Loucy (cell line): ENCODE results near the gene ITGB5.

Experiments
- H2AFZ ChIP-seq: fragments of 200-600 bp; sonication (generic); 2 replicates; pipeline ENCODE4 v1.6.0; 2016; ENCODE audit warnings: antibody characterized with exemption, mild to moderate bottlenecking, low read length, moderate library complexity
- H3F3A ChIP-seq: fragments of 200-600 bp; 2 replicates; pipeline ENCODE4 v1.6.0; 2016; ENCODE audit warnings: antibody characterized with exemption, low read depth, mild to moderate bottlenecking
- H3K27me3 ChIP-seq: fragments of 200-600 bp; sonication (generic); 2 replicates; pipeline ENCODE4 v1.6.1; 2014; ENCODE audit warnings: low read length, mild to moderate bottlenecking; ENCODE audit not compliant: insufficient read depth, poor library complexity, severe bottlenecking
- H3K36me3 ChIP-seq: fragments of 200-600 bp; sonication (generic); 2 replicates; pipeline ENCODE4 v1.6.1; 2016; ENCODE audit warnings: low read length; ENCODE audit not compliant: insufficient read depth
- H3K4me1 ChIP-seq: fragments of 200-600 bp; sonication (generic); 2 replicates; pipeline ENCODE4 v1.5.1; 2014; ENCODE audit warnings: low read length, mild to moderate bottlenecking; ENCODE audit not compliant: insufficient read depth, poor library complexity, severe bottlenecking
- H3K4me2 ChIP-seq: fragments of 200-600 bp; sonication (generic); 2 replicates; pipeline ENCODE4 v1.6.0; 2014; ENCODE audit warnings: antibody characterized with exemption, low read length, low read depth, mild to moderate bottlenecking; ENCODE audit not compliant: poor library complexity, severe bottlenecking
- H3K4me3 ChIP-seq: fragments of 200-600 bp; sonication (generic); 2 replicates; pipeline ENCODE4 v1.5.1; 2014; ENCODE audit warnings: low read length, mild to moderate bottlenecking, mixed read lengths; ENCODE audit not compliant: poor library complexity, severe bottlenecking
- H3K79me2 ChIP-seq: fragments of 200-600 bp; sonication (generic); 2 replicates; pipeline ENCODE4 v1.6.1; 2014; ENCODE audit warnings: low read length; ENCODE audit not compliant: insufficient read depth
- H3K9ac ChIP-seq: fragments of 200-600 bp; sonication (generic); 2 replicates; pipeline ENCODE4 v1.6.0; 2014; ENCODE audit warnings: mild to moderate bottlenecking, low read depth, low read length, moderate library complexity; ENCODE audit not compliant: poor library complexity, severe bottlenecking
- H3K9me2 ChIP-seq: fragments of 200-600 bp; sonication (generic); replicated peaks from 2 replicates; pipeline ENCODE4 v1.6.1; 2016; ENCODE audit warnings: low read depth, low read length, mixed read lengths
- H3K9me3 ChIP-seq: fragments of 200-600 bp; sonication (generic); 2 replicates; pipeline ENCODE4 v1.6.1; 2014; ENCODE audit warnings: mild to moderate bottlenecking, antibody characterized with exemption, low read length, low read depth; ENCODE audit not compliant: insufficient read depth
- H4K20me1 ChIP-seq: fragments of 200-600 bp; sonication (generic); 2 replicates; pipeline ENCODE4 v1.6.0; 2014; ENCODE audit warnings: antibody characterized with exemption, low read length, mild to moderate bottlenecking; ENCODE audit not compliant: insufficient read depth, poor library complexity, severe bottlenecking
- EZH2phosphoT487 ChIP-seq: fragments of 200-600 bp; IDR thresholded peaks from 2 replicates; pipeline ENCODE4 v1.6.1; 2018; ENCODE audit warnings: antibody characterized with exemption, mild to moderate bottlenecking, moderate library complexity, borderline replicate concordance
- TF ChIP-seq, protein P1 (sequence below): fragments of 200-600 bp; sonication (generic); conservative IDR thresholded peaks from 2 replicates; pipeline ENCODE4 v1.5.1; 2014; ENCODE audit warnings: mild to moderate bottlenecking, antibody characterized with exemption, low read length

ITGB5 gene

DNA sequence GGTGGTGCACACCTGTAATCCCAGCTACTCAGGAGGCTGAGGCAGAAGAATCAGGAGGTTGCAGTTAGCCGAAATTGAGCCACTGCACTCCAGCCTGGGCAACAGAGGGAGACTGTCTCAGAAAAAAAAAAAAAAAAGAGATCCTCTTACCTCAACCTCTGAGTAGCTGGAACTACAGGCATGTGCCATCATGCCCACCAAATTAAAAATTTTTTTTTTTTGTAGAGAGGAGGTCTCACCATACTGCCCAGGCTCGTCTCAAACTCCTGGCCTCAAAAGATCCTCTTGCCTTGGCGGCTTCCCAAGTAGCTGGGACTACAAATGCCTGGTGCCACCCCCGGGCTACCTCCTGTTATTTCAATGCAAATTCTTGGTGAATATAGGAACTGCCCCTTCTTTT, 155.4 kb downstream of the ITGB5 start:
- H3K9me2 ChIP-seq, result no peaks in the 10 kb centered on the region
- H2AFZ ChIP-seq, result no peak overlapping the region
- H3K27me3 ChIP-seq, result peaks cover 29% of the 10 kb centered on the region
- peaks cover 49% of the 10 kb centered on the region for H3K79me2 ChIP-seq
- peaks cover 33% of the 10 kb centered on the region for H4K20me1 ChIP-seq
- peaks cover 5% of the 10 kb centered on the region; the same call in 1 of the 2 replicates for H3K36me3 ChIP-seq
- H3K9me3 ChIP-seq, result no peaks in the 10 kb centered on the region
- peak overlapping the region; percentile 99 for H3K4me2 ChIP-seq
- peak overlapping the region; percentile 95 for H3K4me3 ChIP-seq
- H3F3A ChIP-seq, result no peaks in the 10 kb centered on the region
- TF ChIP-seq, protein P1, sequence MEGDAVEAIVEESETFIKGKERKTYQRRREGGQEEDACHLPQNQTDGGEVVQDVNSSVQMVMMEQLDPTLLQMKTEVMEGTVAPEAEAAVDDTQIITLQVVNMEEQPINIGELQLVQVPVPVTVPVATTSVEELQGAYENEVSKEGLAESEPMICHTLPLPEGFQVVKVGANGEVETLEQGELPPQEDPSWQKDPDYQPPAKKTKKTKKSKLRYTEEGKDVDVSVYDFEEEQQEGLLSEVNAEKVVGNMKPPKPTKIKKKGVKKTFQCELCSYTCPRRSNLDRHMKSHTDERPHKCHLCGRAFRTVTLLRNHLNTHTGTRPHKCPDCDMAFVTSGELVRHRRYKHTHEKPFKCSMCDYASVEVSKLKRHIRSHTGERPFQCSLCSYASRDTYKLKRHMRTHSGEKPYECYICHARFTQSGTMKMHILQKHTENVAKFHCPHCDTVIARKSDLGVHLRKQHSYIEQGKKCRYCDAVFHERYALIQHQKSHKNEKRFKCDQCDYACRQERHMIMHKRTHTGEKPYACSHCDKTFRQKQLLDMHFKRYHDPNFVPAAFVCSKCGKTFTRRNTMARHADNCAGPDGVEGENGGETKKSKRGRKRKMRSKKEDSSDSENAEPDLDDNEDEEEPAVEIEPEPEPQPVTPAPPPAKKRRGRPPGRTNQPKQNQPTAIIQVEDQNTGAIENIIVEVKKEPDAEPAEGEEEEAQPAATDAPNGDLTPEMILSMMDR, result no peak
- TF ChIP-seq EZH2phosphoT487, result no peak
- H3K4me1 ChIP-seq, result peaks cover 40% of the 10 kb centered on the region
- H3K9ac ChIP-seq, result peak overlapping the region; percentile 95

DNA sequence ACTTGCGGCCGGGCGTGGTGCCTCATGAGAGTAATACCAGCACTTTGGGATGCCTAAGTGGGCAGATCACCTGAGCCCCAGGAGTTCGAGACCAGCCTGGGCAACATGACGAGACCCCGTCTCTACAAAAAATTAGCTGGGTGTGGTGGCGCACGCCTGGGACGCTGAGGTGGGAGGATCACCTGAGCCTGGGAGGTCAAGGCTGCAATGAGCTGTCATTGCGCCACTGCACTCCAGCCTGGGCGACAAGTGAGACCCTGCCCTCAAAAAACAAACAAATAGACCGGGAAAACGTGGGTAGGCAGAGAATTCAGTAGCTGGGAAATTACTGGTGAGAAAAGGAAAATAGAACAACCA, 156.2 kb downstream of the ITGB5 start:
- Histone ChIP-seq H4K20me1 (peaks cover 33% of the 10 kb centered on the region), H3K79me2 (peaks cover 49% of the 10 kb centered on the region), H3K4me1 (peaks cover 40% of the 10 kb centered on the region), H3K4me3 (peak overlapping the region; percentile 95), H2AFZ (peak overlapping the region; percentile 97), H3K27me3 (peaks cover 38% of the 10 kb centered on the region), H3K9me3 (no peaks in the 10 kb centered on the region), H3F3A (no peaks in the 10 kb centered on the region), H3K4me2 (peak overlapping the region; percentile 99), H3K36me3 (peaks cover 5% of the 10 kb centered on the region; the same call in 1 of the 2 replicates), H3K9me2 (no peaks in the 10 kb centered on the region), H3K9ac (peak overlapping the region; percentile 95)
- TF ChIP-seq, protein P1, result no peak

DNA sequence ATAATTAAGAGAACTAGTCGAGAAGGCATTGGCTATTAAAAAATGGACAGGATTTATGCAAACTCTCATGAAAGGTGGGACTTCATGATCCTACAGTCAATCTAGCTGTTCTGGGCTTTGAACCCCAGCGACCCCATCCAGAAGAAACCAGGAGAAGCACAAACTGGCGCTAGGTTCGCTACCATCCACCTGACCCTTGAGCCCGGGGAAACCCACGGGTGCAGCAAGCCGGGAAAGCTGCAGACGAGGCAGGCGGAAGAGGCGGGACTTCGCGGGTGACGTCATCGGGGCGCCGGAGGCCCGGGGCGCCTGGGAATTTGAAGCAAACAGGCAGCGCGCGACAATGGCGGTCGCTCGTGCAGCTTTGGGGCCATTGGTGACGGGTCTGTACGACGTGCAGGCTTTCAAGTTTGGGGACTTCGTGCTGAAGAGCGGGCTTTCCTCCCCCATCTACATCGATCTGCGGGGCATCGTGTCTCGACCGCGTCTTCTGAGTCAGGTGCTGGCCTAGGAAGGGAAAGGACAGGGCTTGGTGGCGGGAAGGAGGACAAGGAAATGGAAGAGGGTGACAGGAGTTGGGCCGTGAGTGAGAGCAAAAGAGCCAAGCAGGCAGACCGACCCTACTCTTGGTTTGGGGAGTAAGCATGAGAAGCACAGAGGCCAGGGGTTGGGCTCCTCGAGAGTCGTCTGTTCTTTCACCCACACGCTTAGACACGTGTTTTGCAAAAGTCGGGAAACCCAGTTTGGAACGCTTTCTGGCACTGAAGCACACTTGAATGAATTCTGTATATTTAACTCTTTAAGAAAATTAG, 156.8 kb downstream of the ITGB5 start, which contains the start of gene UMPS:
Gene UMPS (plus strand): TSS at position 324 of the 812 bp plus-strand sequence. CDS start 20 bp downstream, at position 344.
- Histone ChIP-seq H3K27me3 (peaks cover 44% of the 10 kb centered on the region), H3K4me2 (peak within 1 kb of the TSS; percentile 99), H3K36me3 (peaks cover 2% of the 10 kb centered on the region; the same call in 1 of the 2 replicates), H3K9me2 (no peaks in the 10 kb centered on the region), H3K4me3 (peak within 1 kb of the TSS; percentile 95), H3F3A (no peaks in the 10 kb centered on the region), H3K79me2 (peaks cover 49% of the 10 kb centered on the region), H3K9me3 (no peaks in the 10 kb centered on the region), H3K9ac (peak within 1 kb of the TSS; percentile 95), H4K20me1 (peaks cover 33% of the 10 kb centered on the region), H3K4me1 (peaks cover 40% of the 10 kb centered on the region), H2AFZ (peak within 1 kb of the TSS; percentile 97)
- TF ChIP-seq EZH2phosphoT487, result no peak
- TF ChIP-seq, protein P1, result no peak
